Mesenchymal stem cell (in vitro differentiated cells and primary cell): ENCODE results near the gene CRYGS.

Experiments
- DNase-seq: peaks from one replicate; pipeline ENCODE4 v3.0.0-alpha.2; 2013
- H2AFZ ChIP-seq: one replicate; pipeline ENCODE4 v1.6.1; 2013; ENCODE audit warnings: low read depth, mild to moderate bottlenecking, control low read depth, inconsistent platforms, low read length, moderate library complexity
- H2AK5ac ChIP-seq: 2 replicates; pipeline ENCODE4 v1.6.1; 2013; ENCODE audit warnings: low read length, moderate library complexity, mild to moderate bottlenecking, inconsistent platforms; ENCODE audit not compliant: severe bottlenecking
- H2BK120ac ChIP-seq: one replicate; pipeline ENCODE4 v1.6.1; 2013; ENCODE audit warnings: low read depth, mild to moderate bottlenecking, inconsistent platforms, low read length, moderate library complexity
- H2BK12ac ChIP-seq, 2 experiments: one replicate each; pipeline ENCODE4 v1.6.1; 2013; ENCODE audit warnings: inconsistent platforms in 2 of 2, low read length in 2 of 2, mild to moderate bottlenecking in 2 of 2, moderate library complexity in 2 of 2, control low read depth in 1 of 2
- H2BK15ac ChIP-seq: one replicate; pipeline ENCODE4 v1.6.1; 2013; ENCODE audit warnings: mild to moderate bottlenecking, low read depth, inconsistent platforms; ENCODE audit not compliant: poor library complexity, severe bottlenecking
- H2BK5ac ChIP-seq: 2 replicates; pipeline ENCODE4 v1.6.1; 2013; ENCODE audit warnings: low read depth, mild to moderate bottlenecking, low read length, control low read depth, inconsistent platforms; ENCODE audit not compliant: poor library complexity, severe bottlenecking
- H3K14ac ChIP-seq, 2 experiments: one replicate each; pipeline ENCODE4 v1.6.1; 2013; ENCODE audit warnings: inconsistent platforms in 2 of 2, low read length in 2 of 2, control low read depth in 1 of 2, mild to moderate bottlenecking in 1 of 2, moderate library complexity in 1 of 2
- H3K18ac ChIP-seq, 2 experiments: one replicate each; pipeline ENCODE4 v1.6.1; 2013; ENCODE audit warnings: inconsistent platforms in 2 of 2, low read length in 2 of 2, control low read depth in 1 of 2, low read depth in 1 of 2, mild to moderate bottlenecking in 1 of 2
- H3K23ac ChIP-seq, 2 experiments: one replicate each; pipeline ENCODE4 v1.6.1; 2013; ENCODE audit warnings: inconsistent platforms in 2 of 2, low read length in 2 of 2, mild to moderate bottlenecking in 2 of 2, moderate library complexity in 2 of 2, control low read depth in 1 of 2
- H3K27ac ChIP-seq: 2 replicates; pipeline ENCODE4 v1.5.1; 2013; ENCODE audit warnings: mild to moderate bottlenecking, moderate library complexity, low read length, control low read depth, inconsistent platforms; ENCODE audit not compliant: poor library complexity, severe bottlenecking
- H3K27me3 ChIP-seq, 2 experiments: 2 replicates each; pipeline versions ENCODE4 v1.6.1 to v1.7.0; 2013; ENCODE audit warnings: low read length in 2 of 2, mild to moderate bottlenecking in 2 of 2, moderate library complexity in 2 of 2, control low read depth in 1 of 2, inconsistent platforms in 1 of 2; ENCODE audit not compliant: control insufficient read depth in 1 of 2, insufficient read depth in 1 of 2
- H3K36me3 ChIP-seq, 2 experiments: 2 replicates each; pipeline versions ENCODE4 v1.6.1 to v1.7.0; 2013; ENCODE audit warnings: low read length in 2 of 2, control low read depth in 1 of 2, inconsistent platforms in 1 of 2, low read depth in 1 of 2, mild to moderate bottlenecking in 1 of 2; ENCODE audit not compliant: insufficient read depth in 2 of 2, control insufficient read depth in 1 of 2
- H3K4ac ChIP-seq, 2 experiments: one replicate each; pipeline ENCODE4 v1.6.1; 2013; ENCODE audit warnings: inconsistent platforms in 2 of 2, low read length in 2 of 2, mild to moderate bottlenecking in 2 of 2, moderate library complexity in 2 of 2, control low read depth in 1 of 2, low read depth in 1 of 2
- H3K4me1 ChIP-seq: 2 replicates; pipeline ENCODE4 v1.6.1; 2013; ENCODE audit warnings: low read depth, low read length, control low read depth; ENCODE audit not compliant: control insufficient read depth, insufficient read depth
- H3K4me2 ChIP-seq: 2 replicates; pipeline ENCODE4 v1.6.1; 2013; ENCODE audit warnings: low read length, mild to moderate bottlenecking, inconsistent platforms; ENCODE audit not compliant: poor library complexity, severe bottlenecking
- H3K4me3 ChIP-seq, 2 experiments: 2 replicates each; pipeline versions ENCODE4 v1.5.1 to v1.7.0; 2013; ENCODE audit warnings: low read length in 2 of 2, mild to moderate bottlenecking in 2 of 2, control low read depth in 1 of 2, low read depth in 1 of 2; ENCODE audit not compliant: insufficient read depth in 1 of 2
- H3K79me1 ChIP-seq: replicated peaks from 2 replicates; pipeline ENCODE4 v1.6.1; 2013; ENCODE audit warnings: mild to moderate bottlenecking, control low read depth, low read length, inconsistent platforms; ENCODE audit not compliant: poor library complexity, severe bottlenecking
- H3K9ac ChIP-seq: 2 replicates; pipeline ENCODE4 v1.7.0; 2013; ENCODE audit warnings: mild to moderate bottlenecking, low read length, moderate library complexity
- H3K9me3 ChIP-seq: 2 replicates; pipeline ENCODE4 v1.7.0; 2013; ENCODE audit warnings: mild to moderate bottlenecking, low read length; ENCODE audit not compliant: control insufficient read depth
- H4K8ac ChIP-seq: one replicate; pipeline ENCODE4 v1.6.1; 2013; ENCODE audit warnings: inconsistent platforms, mild to moderate bottlenecking, low read length, moderate library complexity
- H4K91ac ChIP-seq: one replicate; pipeline ENCODE4 v1.6.1; 2013; ENCODE audit warnings: mild to moderate bottlenecking, low read length, inconsistent platforms
- WGBS: methylation state at CpG from one replicate; pipeline ENCODE4 v1.1.7; 2013; ENCODE audit warnings: mixed read lengths; 5-methylcytosine and 5-hydroxymethylcytosine counted together

The CRYGS gene

GRCh38 chr3:186514296-186515002 lies 29.7 kb downstream of the CRYGS start:
- peaks cover 9% of the 10 kb centered on the region for H3K9me3 ChIP-seq
- no peak overlapping the region for H3K14ac ChIP-seq
- no peak overlapping the region for H2BK12ac ChIP-seq
- no peaks in the 10 kb centered on the region for H3K36me3 ChIP-seq
- 71% methylated on average over 3 of the region's 3 CpGs for WGBS
- no peak overlapping the region for H3K4ac ChIP-seq
- H2AFZ ChIP-seq = no peak overlapping the region
- peaks cover 64 to 88% of the 10 kb centered on the region in 2 experiments for H3K27me3 ChIP-seq
- no peaks in the 10 kb centered on the region for H3K79me1 ChIP-seq
- no peak overlapping the region for H3K9ac ChIP-seq
- H4K8ac ChIP-seq = no peak overlapping the region
- no peak overlapping the region for H2AK5ac ChIP-seq
- H3K4me1 ChIP-seq = no peaks in the 10 kb centered on the region
- no peak overlapping the region for H2BK15ac ChIP-seq
- H4K91ac ChIP-seq = no peak overlapping the region
- no peak overlapping the region for H3K27ac ChIP-seq
- H2BK120ac ChIP-seq = no peak overlapping the region
- H3K4me3 ChIP-seq = no peak overlapping the region
- H2BK5ac ChIP-seq = no peak overlapping the region
- H3K23ac ChIP-seq = no peak overlapping the region
- H3K18ac ChIP-seq = no peak overlapping the region
- DNase-seq = peak; percentile 6
- H3K4me2 ChIP-seq = no peak overlapping the region

- Histone ChIP-seq H3K4me2 (no peak overlapping the region), H3K14ac (no peak overlapping the region), H3K9me3 (peaks cover 9% of the 10 kb centered on the region), H3K79me1 (no peaks in the 10 kb centered on the region), H4K8ac (no peak overlapping the region), H2BK5ac (no peak overlapping the region), H4K91ac (no peak overlapping the region), H3K9ac (no peak overlapping the region), H2BK120ac (no peak overlapping the region), H3K4me1 (no peaks in the 10 kb centered on the region), H3K27me3 (peaks cover 64 to 84% of the 10 kb centered on the region in 2 experiments), H3K23ac (no peak overlapping the region), H3K36me3 (no peaks in the 10 kb centered on the region), H2BK12ac (no peak overlapping the region), H3K27ac (no peak overlapping the region), H2AFZ (no peak overlapping the region), H3K4ac (no peak overlapping the region), H2AK5ac (no peak overlapping the region), H3K18ac (no peak overlapping the region), H3K4me3 (no peak overlapping the region), H2BK15ac (no peak overlapping the region)
- WGBS = 91% methylated on average over 5 of the region's 5 CpGs
- DNase-seq = no peak
Observed at GRCh38 chr3:186513386-186513785, 30.8 kb downstream of the CRYGS start.

GRCh38 chr3:186512570-186513302 lies 31.4 kb downstream of the CRYGS start:
- no peak overlapping the region for H2BK5ac ChIP-seq
- H3K4me2 ChIP-seq = no peak overlapping the region
- no peaks in the 10 kb centered on the region for H3K36me3 ChIP-seq
- 73% methylated on average over 9 of the region's 9 CpGs for WGBS
- no peak overlapping the region for H3K14ac ChIP-seq
- H2AK5ac ChIP-seq = no peak overlapping the region
- H4K8ac ChIP-seq = no peak overlapping the region
- no peak overlapping the region for H3K9ac ChIP-seq
- H3K27ac ChIP-seq = no peak overlapping the region
- H3K79me1 ChIP-seq = no peaks in the 10 kb centered on the region
- H2BK120ac ChIP-seq = no peak overlapping the region
- H3K4me3 ChIP-seq = no peak overlapping the region
- DNase-seq = no peak
- no peak overlapping the region for H2BK12ac ChIP-seq
- peaks cover 59 to 79% of the 10 kb centered on the region in 2 experiments for H3K27me3 ChIP-seq
- no peak overlapping the region for H2AFZ ChIP-seq
- H3K23ac ChIP-seq = no peak overlapping the region
- H3K4ac ChIP-seq = no peak overlapping the region
- no peak overlapping the region for H4K91ac ChIP-seq
- no peaks in the 10 kb centered on the region for H3K4me1 ChIP-seq
- H3K18ac ChIP-seq = no peak overlapping the region
- no peak overlapping the region for H2BK15ac ChIP-seq
- peaks cover 9% of the 10 kb centered on the region for H3K9me3 ChIP-seq

- H2AK5ac ChIP-seq = no peak overlapping the region
- no peak overlapping the region for H2AFZ ChIP-seq
- H3K79me1 ChIP-seq = no peaks in the 10 kb centered on the region
- no peak overlapping the region for H3K23ac ChIP-seq
- DNase-seq = no peak
- H3K4me2 ChIP-seq = no peak overlapping the region
- H3K36me3 ChIP-seq = no peaks in the 10 kb centered on the region
- H2BK120ac ChIP-seq = no peak overlapping the region
- H2BK12ac ChIP-seq = no peak overlapping the region
- no peak overlapping the region for H4K8ac ChIP-seq
- no peak overlapping the region for H4K91ac ChIP-seq
- H3K27me3 ChIP-seq = peaks cover 59 to 78% of the 10 kb centered on the region in 2 experiments
- H3K27ac ChIP-seq = no peak overlapping the region
- H3K4ac ChIP-seq = no peak overlapping the region
- H3K9me3 ChIP-seq = peaks cover 3% of the 10 kb centered on the region
- H3K18ac ChIP-seq = no peak overlapping the region
- H3K9ac ChIP-seq = no peak overlapping the region
- no peak overlapping the region for H3K4me3 ChIP-seq
- WGBS = 66% methylated on average over 5 of the region's 5 CpGs
- no peak overlapping the region for H2BK15ac ChIP-seq
- H2BK5ac ChIP-seq = no peak overlapping the region
- no peak overlapping the region for H3K14ac ChIP-seq
- H3K4me1 ChIP-seq = no peaks in the 10 kb centered on the region
Observed at GRCh38 chr3:186511702-186512101, 32.5 kb downstream of the CRYGS start.
